ENCODE data around the gene MYO5C. TPM values are rescaled to one million over a fixed set of nuclear protein-coding genes. Genes with fewer than 3 reads are reported as not detected.

MYO5C gene
- total RNA-seq, 1 donor from 2014 or later, result 10.3 TPM

- DNase-seq (ENCODE audit: extremely low spot score in 2 of 2), result no peak
- H3K27ac ChIP-seq, result no peak overlapping the region
- H3K4me3 ChIP-seq, result no peak overlapping the region
- H3K27me3 ChIP-seq, result no peaks in the 10 kb centered on the region
- peaks cover 0 to 10% of the 10 kb centered on the region in 2 donors for H3K36me3 ChIP-seq
- no peaks in the 10 kb centered on the region for H3K9me3 ChIP-seq
- TF ChIP-seq CTCF (IDR thresholded peaks at IDR 0.05) (no peak), POLR2A (IDR thresholded peaks at IDR 0.05) (no peak), POLR2AphosphoS5 (IDR thresholded peaks at IDR 0.05; ENCODE audit: insufficient read depth in 1 of 2, low read depth in 1 of 2) (no peak)
- no peaks in the 10 kb centered on the region for H3K4me1 ChIP-seq
- intact Hi-C loops (cut with DNase I), result no loop called here
Observed at GRCh38 chr15:52308446-52309153, 13.0 kb upstream of the MYO5C start.

- TF ChIP-seq POLR2AphosphoS5 (IDR thresholded peaks at IDR 0.05; ENCODE audit: insufficient read depth in 1 of 2, low read depth in 1 of 2), result no peak
- TF ChIP-seq POLR2A (IDR thresholded peaks at IDR 0.05), result no peak
- no peak for TF ChIP-seq CTCF (IDR thresholded peaks at IDR 0.05)
Observed at GRCh38 chr15:52307847-52308246, 12.2 kb upstream of the MYO5C start.

GRCh38 chr15:52306270-52306669, 10.7 kb upstream of the MYO5C start:
- H3K36me3 ChIP-seq, result peaks cover 0 to 10% of the 10 kb centered on the region in 2 donors
- H3K9me3 ChIP-seq, result no peaks in the 10 kb centered on the region
- intact Hi-C loops (cut with DNase I), result no loop called here
- TF ChIP-seq POLR2A (IDR thresholded peaks at IDR 0.05) (no peak), POLR2AphosphoS5 (IDR thresholded peaks at IDR 0.05; ENCODE audit: insufficient read depth in 1 of 2, low read depth in 1 of 2) (peak in 1 of 2 donors; percentile 13), CTCF (IDR thresholded peaks at IDR 0.05) (no peak)
- no peak overlapping the region for H3K4me3 ChIP-seq
- H3K27ac ChIP-seq, result no peak overlapping the region
- no peaks in the 10 kb centered on the region for H3K27me3 ChIP-seq
- H3K4me1 ChIP-seq, result no peaks in the 10 kb centered on the region
- DNase-seq (ENCODE audit: extremely low spot score in 2 of 2), result no peak

More at GRCh38 chr15:52307847-52308246, 12.2 kb upstream of the MYO5C start:
- Histone ChIP-seq H3K36me3 (peaks cover 0 to 10% of the 10 kb centered on the region in 2 donors), H3K27ac (no peak overlapping the region), H3K27me3 (no peaks in the 10 kb centered on the region), H3K4me1 (no peaks in the 10 kb centered on the region), H3K4me3 (no peak overlapping the region), H3K9me3 (no peaks in the 10 kb centered on the region)
- DNase-seq (ENCODE audit: extremely low spot score in 2 of 2), result no peak
- intact Hi-C loops (cut with DNase I), result no loop called here

GRCh38 chr15:52303093-52303772, 7.6 kb upstream of the MYO5C start:
- DNase-seq (ENCODE audit: extremely low spot score in 2 of 2), result no peak
- Histone ChIP-seq H3K27ac (no peak overlapping the region), H3K4me3 (no peak overlapping the region), H3K9me3 (no peaks in the 10 kb centered on the region), H3K36me3 (no peaks in the 10 kb centered on the region), H3K4me1 (no peaks in the 10 kb centered on the region), H3K27me3 (no peaks in the 10 kb centered on the region)
- TF ChIP-seq POLR2AphosphoS5 (IDR thresholded peaks at IDR 0.05; ENCODE audit: insufficient read depth in 1 of 2, low read depth in 1 of 2), result no peak
- no peak for TF ChIP-seq POLR2A (IDR thresholded peaks at IDR 0.05)
- TF ChIP-seq CTCF (IDR thresholded peaks at IDR 0.05), result no peak
- intact Hi-C loops (cut with DNase I), result no loop called here

Measured in vagina (tissue), 2 donors.